Testis (tissue), 2 donors: Measurements from ENCODE around the gene SPINT3.

Experiments
- POLR2A ChIP-seq: fragments of 450-650 bp; IDR thresholded peaks from one replicate; pipeline ENCODE4 v1.6.1; 2017; ENCODE audit warnings: antibody characterized with exemption, mild to moderate bottlenecking, moderate library complexity
- TF ChIP-seq, protein P1 (sequence below), 3 experiments: fragments of 450-650 bp in 2 of 3; fragments of 200-600 bp in 1 of 3; sonication (generic) in 1 of 3; IDR thresholded peaks; one replicate each; pipeline ENCODE4 v1.5.1; 2016 to 2019; ENCODE audit warnings: antibody characterized with exemption in 3 of 3, mild to moderate bottlenecking in 2 of 3, moderate library complexity in 1 of 3

DNA sequence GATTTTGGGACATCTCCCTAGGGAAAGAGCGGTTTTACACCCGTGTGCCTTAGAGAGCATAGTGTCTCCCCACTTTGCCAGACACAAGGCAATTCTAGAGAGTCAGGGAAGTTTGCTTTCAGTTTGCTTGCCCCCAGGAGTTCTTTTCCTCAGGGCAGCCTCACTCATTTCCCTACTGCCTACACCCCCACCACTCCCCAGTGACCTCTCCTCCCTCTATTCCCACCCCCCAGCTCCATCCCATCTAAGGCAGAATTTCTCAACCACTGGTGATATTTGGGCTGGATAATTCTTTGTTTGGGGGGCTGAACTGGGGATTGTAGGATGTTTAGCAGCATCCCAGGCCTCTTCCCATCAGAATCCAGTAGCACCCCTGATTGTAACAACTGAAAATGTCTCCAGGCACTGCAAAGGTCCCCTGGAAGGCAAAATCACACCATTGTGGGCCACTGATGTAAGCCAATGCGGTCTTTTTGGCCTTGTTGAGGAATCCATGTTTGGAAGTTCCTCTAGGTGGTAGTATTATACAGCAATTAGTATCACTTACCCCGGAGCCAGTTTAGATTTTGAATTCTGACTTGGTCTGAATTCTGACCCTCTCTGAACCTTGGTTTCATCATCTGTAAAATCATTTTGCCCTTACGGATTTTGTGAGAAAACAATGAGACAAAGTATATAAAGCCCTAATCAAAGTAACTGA lies 30.5 kb upstream of the SPINT3 start:
- TF ChIP-seq POLR2A = no peak
- TF ChIP-seq, protein P1, sequence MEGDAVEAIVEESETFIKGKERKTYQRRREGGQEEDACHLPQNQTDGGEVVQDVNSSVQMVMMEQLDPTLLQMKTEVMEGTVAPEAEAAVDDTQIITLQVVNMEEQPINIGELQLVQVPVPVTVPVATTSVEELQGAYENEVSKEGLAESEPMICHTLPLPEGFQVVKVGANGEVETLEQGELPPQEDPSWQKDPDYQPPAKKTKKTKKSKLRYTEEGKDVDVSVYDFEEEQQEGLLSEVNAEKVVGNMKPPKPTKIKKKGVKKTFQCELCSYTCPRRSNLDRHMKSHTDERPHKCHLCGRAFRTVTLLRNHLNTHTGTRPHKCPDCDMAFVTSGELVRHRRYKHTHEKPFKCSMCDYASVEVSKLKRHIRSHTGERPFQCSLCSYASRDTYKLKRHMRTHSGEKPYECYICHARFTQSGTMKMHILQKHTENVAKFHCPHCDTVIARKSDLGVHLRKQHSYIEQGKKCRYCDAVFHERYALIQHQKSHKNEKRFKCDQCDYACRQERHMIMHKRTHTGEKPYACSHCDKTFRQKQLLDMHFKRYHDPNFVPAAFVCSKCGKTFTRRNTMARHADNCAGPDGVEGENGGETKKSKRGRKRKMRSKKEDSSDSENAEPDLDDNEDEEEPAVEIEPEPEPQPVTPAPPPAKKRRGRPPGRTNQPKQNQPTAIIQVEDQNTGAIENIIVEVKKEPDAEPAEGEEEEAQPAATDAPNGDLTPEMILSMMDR (IDR thresholded peaks at IDR 0.05) = peak in 1 of 3 experiments; percentile 31
